Glutamatergic neuron (in vitro differentiated cells): Measurements from ENCODE around the gene CXCL14. TPM values are rescaled to one million over a fixed set of nuclear protein-coding genes. Genes with fewer than 3 reads are reported as not detected.
"Not testable (repeated sequence)": the region's sequence is repeated elsewhere in the genome, so short reads cannot be mapped to it uniquely, and the experiment has no call there.

Experiments used
- DNase-seq: peaks from one replicate; pipeline ENCODE4 v3.0.0; 2022
- H3K27ac Mint-ChIP-seq: one replicate; pipeline ENCODE4 v1.8.0; 2020; ENCODE audit warnings: mild to moderate bottlenecking, mixed read lengths, inconsistent platforms; ENCODE audit not compliant: unreplicated experiment
- H3K27me3 Mint-ChIP-seq: one replicate; pipeline ENCODE4 v1.8.0; 2020; ENCODE audit warnings: mild to moderate bottlenecking, moderate library complexity, mixed read lengths, inconsistent platforms; ENCODE audit not compliant: unreplicated experiment
- H3K36me3 Mint-ChIP-seq: one replicate; pipeline ENCODE4 v1.8.0; 2020; ENCODE audit warnings: mild to moderate bottlenecking, mixed read lengths, inconsistent platforms; ENCODE audit not compliant: unreplicated experiment
- H3K4me1 Mint-ChIP-seq: one replicate; pipeline ENCODE4 v1.8.0; 2020; ENCODE audit warnings: mild to moderate bottlenecking, low read depth, mixed read lengths, inconsistent platforms; ENCODE audit not compliant: unreplicated experiment
- H3K4me3 Mint-ChIP-seq: one replicate; pipeline ENCODE4 v1.8.0; 2020; ENCODE audit warnings: mild to moderate bottlenecking, mixed read lengths, inconsistent platforms; ENCODE audit not compliant: unreplicated experiment
- H3K9me3 Mint-ChIP-seq: one replicate; pipeline ENCODE4 v1.8.0; 2020; ENCODE audit warnings: mild to moderate bottlenecking, moderate library complexity, mixed read lengths, inconsistent platforms; ENCODE audit not compliant: unreplicated experiment
- CTCF ChIP-seq: fragments of 200-600 bp; sonication (generic); IDR thresholded peaks from one replicate; pipeline ENCODE4 v1.5.0; 2021; ENCODE audit not compliant: partially characterized antibody, unreplicated experiment
- total RNA-seq: library from RNA; stranded (reverse); fragmentation: NEBNext Ultra II Directional; extraction: Animal tissue kit (Norgen Biotek cat#: 25700); gene quantifications from one replicate; pipeline ENCODE4 v1.2.1, GENCODE V29; 2021; ENCODE audit not compliant: unreplicated experiment

The CXCL14 gene
- total RNA-seq, 1 donor from 2014 or later: 0.32 TPM

- DNase-seq: no peak
- Mint-ChIP-seq H3K4me1 (peaks cover 20% of the 10 kb centered on the region), H3K9me3 (peaks cover 24% of the 10 kb centered on the region), H3K4me3 (peak overlapping the region; percentile 91), H3K27me3 (peaks cover 21% of the 10 kb centered on the region), H3K36me3 (peaks cover 20% of the 10 kb centered on the region), H3K27ac (no peak overlapping the region)
- no peak for TF ChIP-seq CTCF
These were observed 45.0 kb downstream of the CXCL14 start for GRCh38 chr5:135533794-135534193.

- Mint-ChIP-seq H3K27me3 (peaks cover 21% of the 10 kb centered on the region), H3K9me3 (peaks cover 24% of the 10 kb centered on the region), H3K4me1 (peaks cover 20% of the 10 kb centered on the region), H3K27ac (no peak overlapping the region), H3K36me3 (peaks cover 20% of the 10 kb centered on the region), H3K4me3 (peak overlapping the region; percentile 91)
- TF ChIP-seq CTCF: no peak
- DNase-seq: no peak
These were observed 45.5 kb downstream of the CXCL14 start for GRCh38 chr5:135533334-135533733.

- Mint-ChIP-seq H3K4me1 (peaks cover 18% of the 10 kb centered on the region), H3K9me3 (peaks cover 14% of the 10 kb centered on the region), H3K36me3 (peaks cover 32% of the 10 kb centered on the region), H3K27me3 (peaks cover 11% of the 10 kb centered on the region)
- not testable (repeated sequence) for H3K4me3 Mint-ChIP-seq, H3K27ac Mint-ChIP-seq, DNase-seq
These were observed 49.2 kb downstream of the CXCL14 start for GRCh38 chr5:135529576-135529975.

- Mint-ChIP-seq H3K9me3 (peaks cover 10% of the 10 kb centered on the region), H3K27ac (no peak overlapping the region), H3K27me3 (peaks cover 4% of the 10 kb centered on the region), H3K4me1 (peaks cover 2% of the 10 kb centered on the region), H3K36me3 (peaks cover 39% of the 10 kb centered on the region), H3K4me3 (no peak overlapping the region)
- no peak for DNase-seq
- no peak for TF ChIP-seq CTCF
These were observed 51.9 kb downstream of the CXCL14 start for GRCh38 chr5:135526924-135527323.

GRCh38 chr5:135521964-135522363 lies 56.8 kb downstream of the CXCL14 start:
- Mint-ChIP-seq H3K36me3 (peaks cover 20% of the 10 kb centered on the region), H3K4me1 (no peaks in the 10 kb centered on the region), H3K27ac (no peak overlapping the region), H3K27me3 (no peaks in the 10 kb centered on the region), H3K9me3 (peaks cover 7% of the 10 kb centered on the region), H3K4me3 (no peak overlapping the region)
- no peak for DNase-seq
- no peak for TF ChIP-seq CTCF

Other genes starting within 250 kb of the CXCL14 start
- 215 TPM for gene MACROH2A1, start 179.8 kb downstream of the CXCL14 start, total RNA-seq
- not detected for gene DCANP1, start 131.6 kb downstream of the CXCL14 start, total RNA-seq
- gene TIFAB, start 126.6 kb downstream of the CXCL14 start, total RNA-seq: not detected
- 222 TPM for gene NEUROG1, start 43.0 kb downstream of the CXCL14 start, total RNA-seq